ENCODE results near the gene KIAA1217.
A peak's percentile ranks its signal among the peaks of the same experiment; 100 is the strongest.

The KIAA1217 gene

DNA sequence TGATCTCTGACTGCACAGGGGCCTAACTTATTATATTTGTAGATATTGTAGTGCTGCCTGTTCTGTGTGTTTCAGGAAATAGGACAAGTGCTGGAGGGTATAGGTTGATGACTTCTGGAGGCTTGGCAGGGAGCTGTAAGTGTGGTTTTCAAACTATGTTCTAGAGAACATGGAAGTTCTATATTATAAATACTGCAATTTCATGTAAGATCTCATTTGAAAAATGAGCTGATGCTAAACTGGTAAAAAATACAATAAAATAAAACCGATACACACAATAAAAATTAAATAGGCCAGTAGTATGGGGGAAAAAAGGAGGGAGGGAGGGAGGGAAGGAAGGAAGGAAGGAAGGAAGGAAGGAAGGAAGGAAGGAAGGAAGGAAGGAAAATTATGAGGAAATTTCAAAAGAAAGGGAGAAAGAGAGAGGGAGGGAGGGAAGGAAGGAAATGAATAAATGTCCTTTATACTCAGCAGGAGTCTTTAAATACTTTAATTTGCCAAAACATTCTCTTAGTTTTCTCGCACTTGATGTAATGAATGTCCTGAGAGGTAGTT, 181.3 kb downstream of the KIAA1217 start:
- TF ChIP-seq EZH2phosphoT487 (IDR thresholded peaks at IDR 0.05; ENCODE audit: low read depth) (no peak), CTCF (IDR thresholded peaks at IDR 0.05; ENCODE audit: low read depth, low read length) (no peak)
- H3K4me3 ChIP-seq (ENCODE audit: low read length), result no peak overlapping the region
- H3K27ac ChIP-seq (ENCODE audit: low read length), result no peak overlapping the region
- H3K4me1 ChIP-seq (ENCODE audit: low read length), result peaks cover 32% of the 10 kb centered on the region
- no peaks in the 10 kb centered on the region for H3K36me3 ChIP-seq (replicated peaks; ENCODE audit: low read depth, low read length)
- H3K9ac ChIP-seq (ENCODE audit: low read length), result no peak overlapping the region
- no peaks in the 10 kb centered on the region for H3K27me3 ChIP-seq (ENCODE audit: low read depth, low read length)
- no peaks in the 10 kb centered on the region for H3K9me3 ChIP-seq (ENCODE audit: insufficient read depth, low read length)
- H2AFZ ChIP-seq (ENCODE audit: low read depth, low read length), result no peak overlapping the region
- no peaks in the 10 kb centered on the region for H4K20me1 ChIP-seq (ENCODE audit: insufficient read depth, low read length)
- H3K4me2 ChIP-seq (ENCODE audit: low read length), result no peak overlapping the region
- H3K79me2 ChIP-seq (ENCODE audit: low read length), result no peaks in the 10 kb centered on the region

DNA sequence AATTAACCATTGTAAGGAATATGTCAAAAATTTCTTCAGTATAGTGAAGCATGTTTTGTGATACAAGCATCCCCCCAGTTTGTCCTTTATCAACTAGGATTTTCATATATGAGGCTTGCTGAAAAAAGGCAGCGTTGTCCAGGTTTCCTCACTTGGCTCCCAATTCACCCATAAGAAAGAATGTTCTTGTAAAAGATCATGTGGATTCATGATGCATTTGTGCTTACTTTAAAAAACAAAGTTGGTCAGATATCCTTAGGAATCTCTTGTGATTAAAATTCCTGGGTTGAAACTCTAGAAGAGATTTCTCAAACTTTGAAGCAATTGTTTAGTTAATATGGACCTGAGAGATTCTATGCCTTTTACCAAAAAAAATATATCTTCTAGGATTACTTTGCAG, 181.8 kb downstream of the KIAA1217 start:
- Histone ChIP-seq H4K20me1 (ENCODE audit: insufficient read depth, low read length) (no peaks in the 10 kb centered on the region), H3K4me1 (ENCODE audit: low read length) (peaks cover 32% of the 10 kb centered on the region), H3K4me3 (ENCODE audit: low read length) (no peak overlapping the region), H3K4me2 (ENCODE audit: low read length) (no peak overlapping the region), H3K27me3 (ENCODE audit: low read depth, low read length) (no peaks in the 10 kb centered on the region), H3K79me2 (ENCODE audit: low read length) (no peaks in the 10 kb centered on the region), H3K9me3 (ENCODE audit: insufficient read depth, low read length) (no peaks in the 10 kb centered on the region), H2AFZ (ENCODE audit: low read depth, low read length) (no peak overlapping the region), H3K36me3 (replicated peaks; ENCODE audit: low read depth, low read length) (no peaks in the 10 kb centered on the region), H3K9ac (ENCODE audit: low read length) (no peak overlapping the region), H3K27ac (ENCODE audit: low read length) (no peak overlapping the region)
- no peak for TF ChIP-seq EZH2phosphoT487 (IDR thresholded peaks at IDR 0.05; ENCODE audit: low read depth)
- no peak for TF ChIP-seq CTCF (IDR thresholded peaks at IDR 0.05; ENCODE audit: low read depth, low read length)

DNA sequence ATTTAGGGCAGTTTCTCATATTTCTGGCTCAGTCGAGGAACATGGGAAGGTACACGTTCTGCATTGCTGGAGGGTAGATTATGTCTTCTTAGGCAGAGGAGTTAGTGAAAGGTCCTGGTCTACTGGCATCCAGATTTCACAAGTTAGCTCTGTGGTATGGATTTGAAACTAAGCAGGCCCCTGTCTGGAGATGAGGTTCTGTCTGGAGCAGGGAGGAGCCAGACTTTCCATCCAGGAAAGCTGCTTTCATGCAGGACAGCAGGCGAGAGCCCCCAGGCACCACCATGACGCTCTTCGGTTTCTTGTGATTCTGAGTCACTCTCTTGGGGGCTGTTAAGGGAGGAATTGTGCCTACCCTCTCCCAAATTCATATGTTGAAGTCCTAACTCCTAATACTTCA, 184.3 kb downstream of the KIAA1217 start:
- no peak for TF ChIP-seq CTCF (IDR thresholded peaks at IDR 0.05; ENCODE audit: low read depth, low read length)
- TF ChIP-seq EZH2phosphoT487 (IDR thresholded peaks at IDR 0.05; ENCODE audit: low read depth), result no peak
- H3K4me2 ChIP-seq (ENCODE audit: low read length), result no peak overlapping the region
- no peaks in the 10 kb centered on the region for H3K79me2 ChIP-seq (ENCODE audit: low read length)
- no peak overlapping the region for H3K9ac ChIP-seq (ENCODE audit: low read length)
- no peaks in the 10 kb centered on the region for H3K27me3 ChIP-seq (ENCODE audit: low read depth, low read length)
- H3K9me3 ChIP-seq (ENCODE audit: insufficient read depth, low read length), result no peaks in the 10 kb centered on the region
- no peaks in the 10 kb centered on the region for H4K20me1 ChIP-seq (ENCODE audit: insufficient read depth, low read length)
- H3K4me3 ChIP-seq (ENCODE audit: low read length), result no peak overlapping the region
- H3K4me1 ChIP-seq (ENCODE audit: low read length), result peaks cover 21% of the 10 kb centered on the region
- H2AFZ ChIP-seq (ENCODE audit: low read depth, low read length), result no peak overlapping the region
- H3K27ac ChIP-seq (ENCODE audit: low read length), result no peak overlapping the region
- H3K36me3 ChIP-seq (replicated peaks; ENCODE audit: low read depth, low read length), result no peaks in the 10 kb centered on the region

DNA sequence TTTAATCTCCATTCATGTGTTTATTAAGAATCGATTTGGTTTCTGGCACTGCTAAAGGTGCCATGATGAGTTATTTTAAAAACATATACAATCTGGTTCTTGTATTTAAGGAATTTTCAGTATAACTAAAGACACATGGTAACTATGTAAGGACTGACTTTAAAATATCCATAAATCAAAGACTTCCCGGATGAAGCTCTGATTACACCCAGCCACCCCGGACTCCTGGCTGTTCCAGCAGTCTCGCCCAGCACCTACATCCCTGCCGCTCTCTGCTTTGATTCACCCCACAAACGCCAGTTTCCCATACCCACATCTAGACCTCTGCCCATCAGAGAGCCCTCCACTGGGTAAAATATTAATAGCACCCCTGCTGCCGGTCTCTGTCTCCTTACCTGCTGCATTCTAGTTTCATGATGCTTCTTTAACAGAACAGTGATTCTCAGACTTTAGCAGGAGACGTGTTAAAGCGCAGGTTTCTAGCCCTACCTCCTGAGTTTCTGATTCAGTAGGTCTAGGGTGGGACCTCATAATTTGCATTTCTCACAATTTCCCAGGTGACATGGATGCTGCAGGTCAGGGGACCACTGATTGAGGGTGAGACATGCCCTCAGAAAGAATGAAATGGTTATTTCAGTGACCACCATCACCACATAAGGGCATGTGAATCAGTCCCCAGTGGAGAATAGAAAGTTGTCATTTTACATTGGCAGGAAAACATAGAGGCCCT, 185.7 kb downstream of the KIAA1217 start:
- TF ChIP-seq CTCF (IDR thresholded peaks at IDR 0.05; ENCODE audit: low read depth, low read length) (no peak; the same call in 1 of the 2 replicates), EZH2phosphoT487 (IDR thresholded peaks at IDR 0.05; ENCODE audit: low read depth) (no peak)

More for the DNA sequence above, 185.7 kb downstream of the KIAA1217 start:
- Histone ChIP-seq H2AFZ (ENCODE audit: low read depth, low read length) (no peak overlapping the region), H3K9me3 (ENCODE audit: insufficient read depth, low read length) (no peaks in the 10 kb centered on the region), H3K4me3 (ENCODE audit: low read length) (no peak overlapping the region), H3K36me3 (replicated peaks; ENCODE audit: low read depth, low read length) (no peaks in the 10 kb centered on the region), H3K79me2 (ENCODE audit: low read length) (no peaks in the 10 kb centered on the region), H3K4me2 (ENCODE audit: low read length) (peak overlapping the region; percentile 8), H3K4me1 (ENCODE audit: low read length) (peaks cover 21% of the 10 kb centered on the region), H4K20me1 (ENCODE audit: insufficient read depth, low read length) (no peaks in the 10 kb centered on the region), H3K9ac (ENCODE audit: low read length) (no peak overlapping the region), H3K27ac (ENCODE audit: low read length) (no peak overlapping the region), H3K27me3 (ENCODE audit: low read depth, low read length) (no peaks in the 10 kb centered on the region)
